B cell (primary cell): Measurements from ENCODE around the gene SLC12A4. TPM values are rescaled to one million over a fixed set of nuclear protein-coding genes. Genes with fewer than 3 reads are reported as not detected.
"Not testable (repeated sequence)": the region's sequence is repeated elsewhere in the genome, so short reads cannot be mapped to it uniquely, and the experiment has no call there.

Experiments used
- ATAC-seq: fragments of 200-7000 bp; cut with Tn5 transposase; one replicate; pipeline ENCODE4 v1.10.0; 2021; ENCODE audit warnings: low read depth, mild to moderate bottlenecking, moderate number of reproducible peaks, moderate library complexity
- CTCF ChIA-PET: fragments of 350-600 bp; sonication (Branson Sonifier 250); formaldehyde crosslinking; loops from one replicate; lab custom pipeline; 2021; ENCODE audit warnings: antibody characterized with exemption, inconsistent platforms; lab: Charles Lee
- POLR2A ChIA-PET: fragments of 350-600 bp; sonication (Branson Sonifier 250); formaldehyde crosslinking; loops from one replicate; lab custom pipeline; 2021; ENCODE audit warnings: antibody characterized with exemption; lab: Charles Lee
- DNase-seq: peaks from one replicate; pipeline ENCODE4 v3.0.0; 2013
- H2AFZ ChIP-seq: 2 replicates; pipeline ENCODE4 v1.6.1; 2012; ENCODE audit warnings: mild to moderate bottlenecking, low read depth, low read length; ENCODE audit not compliant: insufficient read depth, poor library complexity, severe bottlenecking
- H3K27ac ChIP-seq, 2 donors: 1 replicate in 1 of 2; 2 replicates in 1 of 2; pipeline ENCODE4 v1.5.1; 2012 to 2013; ENCODE audit warnings: low read length in 2 of 2, mild to moderate bottlenecking in 2 of 2, moderate library complexity in 1 of 2
- H3K27me3 ChIP-seq, 4 experiments: fragments of 200-600 bp in 1 of 4; sonication (generic) in 1 of 4; replicated peaks in 1 of 4; 1 replicate in 2 of 4; 2 replicates in 2 of 4; pipeline versions ENCODE4 v1.6.1 to v1.7.0; 2013 to 2016; ENCODE audit warnings: low read length in 3 of 4, mild to moderate bottlenecking in 2 of 4, mixed read lengths in 1 of 4, moderate library complexity in 1 of 4; ENCODE audit not compliant: insufficient read depth in 4 of 4, control insufficient read depth in 3 of 4; ENCODE audit errors: control extremely low read depth in 1 of 4
- H3K36me3 ChIP-seq, 2 experiments: replicated peaks in 1 of 2; 1 replicate in 1 of 2; 2 replicates in 1 of 2; pipeline versions ENCODE4 v1.6.1 to v1.7.1; 2013; ENCODE audit warnings: low read length in 1 of 2; ENCODE audit not compliant: insufficient read depth in 2 of 2, control insufficient read depth in 1 of 2; ENCODE audit errors: control extremely low read depth in 1 of 2, extremely low read depth in 1 of 2
- H3K4me1 ChIP-seq, 2 donors: fragments of 200-600 bp in 1 of 2; sonication (generic) in 1 of 2; 1 replicate in 1 of 2; 2 replicates in 1 of 2; pipeline versions ENCODE4 v1.5.1 to v1.6.1; 2013 to 2017; ENCODE audit warnings: low read length in 2 of 2; ENCODE audit not compliant: control insufficient read depth in 2 of 2, insufficient read depth in 2 of 2
- H3K4me2 ChIP-seq: replicated peaks from 2 replicates; pipeline ENCODE3; 2012; ENCODE audit warnings: mild to moderate bottlenecking, low read depth, low read length; ENCODE audit not compliant: poor library complexity, severe bottlenecking
- H3K4me3 ChIP-seq, 5 experiments: fragments of 200-600 bp in 1 of 5; sonication (generic) in 1 of 5; 1 replicate in 3 of 5; 2 replicates in 2 of 5; pipeline versions ENCODE4 v1.5.1 to v1.7.0; 2011 to 2016; ENCODE audit warnings: low read length in 4 of 5, mild to moderate bottlenecking in 4 of 5, low read depth in 2 of 5, control low read depth in 1 of 5, moderate library complexity in 1 of 5; ENCODE audit not compliant: insufficient read depth in 1 of 5; ENCODE audit errors: control extremely low read depth in 1 of 5, extremely low read depth in 1 of 5
- H3K79me2 ChIP-seq: fragments of 200-600 bp; sonication (generic); one replicate; pipeline ENCODE4 v1.6.0; 2016; ENCODE audit warnings: low read length; ENCODE audit not compliant: control insufficient read depth, insufficient read depth
- H3K9ac ChIP-seq: fragments of 200-600 bp; sonication (generic); 2 replicates; pipeline ENCODE4 v1.6.1; 2017; ENCODE audit warnings: mild to moderate bottlenecking, low read length, moderate library complexity
- H3K9me3 ChIP-seq, 3 donors: one replicate each; pipeline versions ENCODE4 v1.6.1 to v1.7.1; 2013; ENCODE audit warnings: low read length in 2 of 3; ENCODE audit not compliant: control insufficient read depth in 2 of 3, insufficient read depth in 1 of 3; ENCODE audit errors: control extremely low read depth in 1 of 3
- H4K20me1 ChIP-seq: 2 replicates; pipeline ENCODE4 v1.6.0; 2012; ENCODE audit warnings: mild to moderate bottlenecking, low read length; ENCODE audit not compliant: insufficient read depth, control insufficient read depth, poor library complexity, severe bottlenecking
- H3K27ac Mint-ChIP-seq: one replicate; pipeline ENCODE4 v1.8.0; 2021; ENCODE audit warnings: mixed read lengths
- H3K27me3 Mint-ChIP-seq: one replicate; pipeline ENCODE4 v1.8.0; 2021; ENCODE audit warnings: mixed read lengths
- H3K4me1 Mint-ChIP-seq: one replicate; pipeline ENCODE4 v1.8.0; 2021; ENCODE audit warnings: mixed read lengths
- H3K4me3 Mint-ChIP-seq: one replicate; pipeline ENCODE4 v1.8.0; 2021; ENCODE audit warnings: mixed read lengths
- H3K9me3 Mint-ChIP-seq: one replicate; pipeline ENCODE4 v1.8.0; 2022; ENCODE audit warnings: mixed read lengths; ENCODE audit not compliant: insufficient read depth
- EZH2 ChIP-seq: IDR thresholded peaks from 2 replicates; pipeline ENCODE4 v1.6.1; 2012; ENCODE audit warnings: borderline replicate concordance, low read depth, mild to moderate bottlenecking, moderate library complexity, low read length; ENCODE audit not compliant: insufficient read depth, poor library complexity, severe bottlenecking
- WGBS: methylation state at CpG from one replicate; pipeline ENCODE4 v1.1.5; 2013; ENCODE audit warnings: missing lambda C conversion rate; ENCODE audit not compliant: insufficient coverage; 5-methylcytosine and 5-hydroxymethylcytosine counted together
- intact Hi-C: fragments of 100-400 bp; cut with micrococcal nuclease; formaldehyde crosslinking; loops from one replicate; pipeline ENCODE4 v1.10.0; 2022
- polyA plus RNA-seq: library from polyadenylated mRNA; depleted of rRNA; stranded (reverse); fragments of >200 nt; gene quantifications from 2 replicates; pipeline ENCODE4 v1.2.3, GENCODE V29; 2012
- total RNA-seq, 2 donors: library from RNA; stranded (reverse); fragments of 120-200 nt in 1 of 2; gene quantifications; 1 replicate in 1 of 2; 2 replicates in 1 of 2; pipeline versions ENCODE4 v1.2.3 to v1.2.4, GENCODE V29; 2013 to 2022
- TF ChIP-seq, protein P1 (sequence below): fragments of 200-600 bp; IDR thresholded peaks from one replicate; pipeline ENCODE4 v1.8.0; 2022; ENCODE audit warnings: antibody characterized with exemption, mild to moderate bottlenecking

SLC12A4 gene
- total and polyA plus RNA-seq, 2 donors (not counting 1 experiment from before 2014, with no cell fraction given): 20.2 to 42.2 TPM

- ATAC-seq: peak; percentile 18
- CTCF ChIA-PET: interaction anchor here (0.8 to 28.7 kb wide), 6 partner anchors 8 to 112 kb away, joined by 3 to 320 read pairs (median 11); partner anchors contain the start of genes DDX28 and DUS2
- H3K4me1 Mint-ChIP-seq: peaks cover 73% of the 10 kb centered on the region
- Histone ChIP-seq H3K4me2 (peak overlapping the region; percentile 66), H3K79me2 (peaks cover 59% of the 10 kb centered on the region), H3K27ac (peak overlapping the region; percentile 90 to 94), H3K27me3 (no peaks in the 10 kb centered on the region), H3K9me3 (peaks cover 0 to 14% (median 0%) of the 10 kb centered on the region in 3 donors), H2AFZ (no peak overlapping the region), H3K4me1 (peaks cover 65 to 80% of the 10 kb centered on the region in 2 donors), H4K20me1 (peaks cover 10% of the 10 kb centered on the region), H3K4me3 (no peak overlapping the region), H3K36me3 (peaks cover 0 to 21% of the 10 kb centered on the region in 2 experiments), H3K9ac (peak overlapping the region; percentile 25)
- intact Hi-C loops: no loop called here
- no peaks in the 10 kb centered on the region for H3K9me3 Mint-ChIP-seq
- no CpG with 5 or more reads among the region's 5 CpGs for WGBS
- peak overlapping the region; percentile 80 for H3K4me3 Mint-ChIP-seq
- peak; percentile 79 for DNase-seq
- POLR2A ChIA-PET: interaction anchor here (0.6 to 3.5 kb wide), 6 partner anchors 11 to 90 kb away, joined by 3 to 23 read pairs (median 10); partner anchors contain the start of genes DDX28, DUS2 and PSMB10
- no peaks in the 10 kb centered on the region for H3K27me3 Mint-ChIP-seq
- peak overlapping the region; percentile 99 for H3K27ac Mint-ChIP-seq
- no peak for TF ChIP-seq EZH2
- TF ChIP-seq, protein P1, sequence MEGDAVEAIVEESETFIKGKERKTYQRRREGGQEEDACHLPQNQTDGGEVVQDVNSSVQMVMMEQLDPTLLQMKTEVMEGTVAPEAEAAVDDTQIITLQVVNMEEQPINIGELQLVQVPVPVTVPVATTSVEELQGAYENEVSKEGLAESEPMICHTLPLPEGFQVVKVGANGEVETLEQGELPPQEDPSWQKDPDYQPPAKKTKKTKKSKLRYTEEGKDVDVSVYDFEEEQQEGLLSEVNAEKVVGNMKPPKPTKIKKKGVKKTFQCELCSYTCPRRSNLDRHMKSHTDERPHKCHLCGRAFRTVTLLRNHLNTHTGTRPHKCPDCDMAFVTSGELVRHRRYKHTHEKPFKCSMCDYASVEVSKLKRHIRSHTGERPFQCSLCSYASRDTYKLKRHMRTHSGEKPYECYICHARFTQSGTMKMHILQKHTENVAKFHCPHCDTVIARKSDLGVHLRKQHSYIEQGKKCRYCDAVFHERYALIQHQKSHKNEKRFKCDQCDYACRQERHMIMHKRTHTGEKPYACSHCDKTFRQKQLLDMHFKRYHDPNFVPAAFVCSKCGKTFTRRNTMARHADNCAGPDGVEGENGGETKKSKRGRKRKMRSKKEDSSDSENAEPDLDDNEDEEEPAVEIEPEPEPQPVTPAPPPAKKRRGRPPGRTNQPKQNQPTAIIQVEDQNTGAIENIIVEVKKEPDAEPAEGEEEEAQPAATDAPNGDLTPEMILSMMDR: no peak
Observed at GRCh38 chr16:67995423-67995822, 27.0 kb upstream of the SLC12A4 start.

- not testable (repeated sequence) for H3K9me3 Mint-ChIP-seq, H3K9me3 ChIP-seq, H3K27me3 Mint-ChIP-seq, H3K27me3 ChIP-seq
- H2AFZ ChIP-seq: peak overlapping the region; percentile 57
- POLR2A ChIA-PET: interaction anchor here (0.9 to 3.5 kb wide), 6 partner anchors 9 to 86 kb away, joined by 3 to 23 read pairs (median 8); no protein-coding TSS in a partner anchor
- peaks cover 0 to 21% of the 10 kb centered on the region in 2 experiments for H3K36me3 ChIP-seq
- H3K4me2 ChIP-seq: peak overlapping the region; percentile 77
- WGBS: 7% methylated on average over 3 of the region's 6 CpGs
- H4K20me1 ChIP-seq: peaks cover 10% of the 10 kb centered on the region
- CTCF ChIA-PET: interaction anchor here (0.7 to 28.7 kb wide), 9 partner anchors 9 to 184 kb away, joined by 3 to 320 read pairs (median 4); partner anchors contain the start of genes DDX28, DUS2 and NFATC3
- H3K79me2 ChIP-seq: peaks cover 59% of the 10 kb centered on the region
- peaks cover 51 to 66% of the 10 kb centered on the region in 2 donors for H3K4me1 ChIP-seq
- ATAC-seq (peak; percentile 6), DNase-seq (peak; percentile 50)
- Mint-ChIP-seq H3K27ac (peak overlapping the region; percentile 99), H3K4me1 (peaks cover 69% of the 10 kb centered on the region), H3K4me3 (peak overlapping the region; percentile 82)
- intact Hi-C loops: loop anchor here (5.0 kb wide), 2 partner anchors 102 to 477 kb away; partner anchors contain the start of gene PSKH1
- peak overlapping the region; percentile 54 for H3K9ac ChIP-seq
- H3K4me3 ChIP-seq: peak overlapping the region in 3 of 5 experiments; percentile 28 to 40 (median 39)
- peak overlapping the region; percentile 86 to 89 for H3K27ac ChIP-seq
Observed at GRCh38 chr16:67994040-67994408, 25.6 kb upstream of the SLC12A4 start.
